ENCODE data around the gene PTPN11. TPM values are rescaled to one million over a fixed set of nuclear protein-coding genes. Genes with fewer than 3 reads are reported as not detected.
A peak's percentile ranks its signal among the peaks of the same experiment; 100 is the strongest.
"Not testable (repeated sequence)": the region's sequence is repeated elsewhere in the genome, so short reads cannot be mapped to it uniquely, and the experiment has no call there.

The PTPN11 gene
- total RNA-seq = 79.1 TPM

DNA sequence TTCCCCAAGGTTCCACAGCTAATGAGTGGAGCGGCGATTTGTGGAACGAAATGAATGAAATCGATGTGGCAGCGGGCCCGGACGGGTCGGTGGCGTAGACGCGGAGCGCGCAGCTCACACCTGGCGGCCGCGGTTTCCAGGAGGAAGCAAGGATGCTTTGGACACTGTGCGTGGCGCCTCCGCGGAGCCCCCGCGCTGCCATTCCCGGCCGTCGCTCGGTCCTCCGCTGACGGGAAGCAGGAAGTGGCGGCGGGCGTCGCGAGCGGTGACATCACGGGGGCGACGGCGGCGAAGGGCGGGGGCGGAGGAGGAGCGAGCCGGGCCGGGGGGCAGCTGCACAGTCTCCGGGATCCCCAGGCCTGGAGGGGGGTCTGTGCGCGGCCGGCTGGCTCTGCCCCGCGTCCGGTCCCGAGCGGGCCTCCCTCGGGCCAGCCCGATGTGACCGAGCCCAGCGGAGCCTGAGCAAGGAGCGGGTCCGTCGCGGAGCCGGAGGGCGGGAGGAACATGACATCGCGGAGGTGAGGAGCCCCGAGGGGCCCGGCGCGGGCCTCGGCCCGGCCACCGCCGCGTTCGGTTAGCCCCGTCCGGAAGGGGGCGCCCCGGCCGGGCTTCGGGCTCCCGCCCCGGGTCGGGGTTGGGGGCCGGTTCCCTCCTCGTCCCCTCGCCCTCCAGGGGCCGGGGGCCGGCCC lies at the start of gene PTPN11:
Gene PTPN11 (plus strand): TSS at position 340 of the 689 bp plus-strand sequence. CDS start 165 bp downstream, at position 505.
- ATAC-seq = peak; percentile 78
- DNase-seq (ENCODE audit: low spot score) = peak; percentile 90

GRCh38 chr12:112370199-112370598 lies 48.5 kb upstream of the PTPN11 start:
- ATAC-seq = no peak

GRCh38 chr12:112370868-112371510 lies 47.8 kb upstream of the PTPN11 start:
- ATAC-seq = no peak

More at GRCh38 chr12:112370199-112370598, 48.5 kb upstream of the PTPN11 start:
- no peak for DNase-seq (ENCODE audit: low spot score)

DNA sequence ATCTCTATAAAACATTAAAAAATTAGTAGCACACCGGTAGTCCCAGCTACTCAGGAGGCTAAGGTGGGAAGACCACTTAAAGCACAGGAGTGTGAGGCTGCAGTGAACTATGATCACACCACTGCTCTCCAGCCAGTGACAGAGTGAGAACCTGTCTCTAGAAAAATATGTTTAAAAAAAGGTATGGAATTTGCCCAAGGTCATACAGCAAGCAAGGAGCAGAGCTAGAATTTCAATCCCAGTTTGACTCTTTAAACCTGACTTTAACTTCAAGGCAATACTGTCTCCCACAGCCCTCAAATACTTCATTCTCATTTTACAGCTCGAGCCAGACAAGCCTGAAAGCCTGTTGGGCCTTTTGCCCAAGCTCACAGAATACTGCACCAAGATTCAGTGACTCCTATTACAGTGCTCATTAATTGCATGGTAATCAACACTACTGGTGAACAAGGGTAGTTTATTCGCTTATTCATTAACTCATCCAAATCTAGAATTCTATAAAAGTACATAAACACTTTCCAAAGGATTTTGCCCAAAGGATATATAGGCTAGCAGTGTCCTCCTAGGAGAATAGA lies 44.5 kb upstream of the PTPN11 start:
- ATAC-seq (no peak), DNase-seq (ENCODE audit: low spot score) (no peak)

More at GRCh38 chr12:112370868-112371510, 47.8 kb upstream of the PTPN11 start:
- no peak for DNase-seq (ENCODE audit: low spot score)

- no peak for DNase-seq (ENCODE audit: low spot score)
Observed at GRCh38 chr12:112375105-112375504, 43.6 kb upstream of the PTPN11 start.

GRCh38 chr12:112380663-112381405 lies 37.9 kb upstream of the PTPN11 start:
- ATAC-seq (no peak), DNase-seq (ENCODE audit: low spot score) (peak; percentile 40)

More at GRCh38 chr12:112375105-112375504, 43.6 kb upstream of the PTPN11 start:
- ATAC-seq = no peak

DNA sequence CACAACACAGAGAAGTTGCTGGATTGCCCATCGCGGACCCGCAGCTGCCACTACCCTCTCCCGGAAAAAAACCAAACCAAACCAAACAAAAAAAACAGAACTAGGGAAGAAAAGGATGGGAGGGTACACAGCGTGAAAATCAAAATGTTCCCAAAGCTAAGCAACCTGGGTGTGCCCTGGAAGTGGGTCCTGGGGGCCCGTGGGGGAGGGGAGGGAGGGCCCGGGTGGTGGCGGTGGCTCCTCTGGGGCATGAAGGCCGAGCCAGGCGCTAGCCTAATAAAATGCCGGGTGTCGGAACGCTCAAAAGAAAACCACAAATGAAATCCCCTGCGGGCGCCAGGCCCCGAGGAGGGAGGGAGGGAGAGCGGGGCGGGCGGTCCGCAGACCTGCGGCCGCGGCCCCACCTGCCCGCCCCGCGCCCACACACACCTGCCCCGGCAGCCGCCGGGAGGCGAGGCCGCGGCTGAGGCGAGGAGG lies 37.3 kb upstream of the PTPN11 start:
- peak; percentile 53 for ATAC-seq
- DNase-seq (ENCODE audit: low spot score) = peak; percentile 50

DNA sequence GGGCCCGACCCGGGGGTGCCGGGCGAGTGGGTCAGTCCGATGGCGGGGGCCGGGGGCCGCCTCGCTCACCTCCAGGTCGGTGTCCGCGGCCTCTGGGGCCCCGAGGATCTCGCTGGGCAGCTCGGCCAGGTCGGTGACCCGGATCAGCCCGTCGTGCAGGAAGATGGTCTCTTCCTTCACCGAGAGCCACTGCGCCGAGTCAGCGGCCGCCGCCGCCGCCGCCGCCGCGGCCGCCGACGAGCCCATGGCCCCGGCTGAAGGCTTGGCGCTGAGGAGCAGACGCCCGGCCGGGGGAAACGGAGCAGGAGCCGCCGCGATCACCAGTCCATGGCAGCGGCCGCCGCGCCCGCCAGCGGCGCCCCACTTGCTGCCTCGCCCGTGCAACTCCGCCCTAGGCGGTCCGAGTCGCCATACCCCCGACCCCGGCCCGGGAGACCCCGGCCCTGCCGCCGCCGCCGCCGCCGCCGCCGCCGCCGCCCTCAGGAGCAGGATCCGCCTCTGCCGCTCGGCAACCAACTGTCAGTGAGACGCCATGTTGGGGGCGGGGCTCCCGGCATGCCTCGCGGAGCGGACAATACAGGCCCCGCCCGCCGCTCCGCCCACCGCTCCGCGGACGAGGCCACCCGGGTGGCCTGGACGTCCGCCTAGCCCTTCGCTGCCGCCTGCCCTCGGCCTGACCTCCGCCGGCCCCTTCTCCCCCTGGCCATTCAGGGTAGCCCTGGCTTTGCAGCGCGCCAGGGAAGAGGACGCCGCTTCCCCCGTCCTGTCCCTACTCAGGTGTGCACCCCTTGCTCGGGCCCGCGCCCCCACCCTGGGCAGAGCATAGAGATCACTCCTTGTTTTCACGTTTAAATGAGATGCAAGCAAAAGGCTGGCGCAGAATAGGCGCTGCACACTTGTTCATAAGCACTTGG lies 36.6 kb upstream of the PTPN11 start, which contains the start of gene HECTD4:
Gene HECTD4 (minus strand): TSS at position 549 of the 914 bp plus-strand sequence. CDS start 303 bp downstream, at position 246.
- DNase-seq (ENCODE audit: low spot score) (peak; percentile 97), ATAC-seq (peak; percentile 98)

- DNase-seq (ENCODE audit: low spot score) (peak; percentile 39), ATAC-seq (no peak)
Observed at GRCh38 chr12:112382866-112383265, 35.9 kb upstream of the PTPN11 start.

GRCh38 chr12:112386726-112387125 lies 32.0 kb upstream of the PTPN11 start:
- ATAC-seq (no peak), DNase-seq (ENCODE audit: low spot score) (peak; percentile 35)

DNA sequence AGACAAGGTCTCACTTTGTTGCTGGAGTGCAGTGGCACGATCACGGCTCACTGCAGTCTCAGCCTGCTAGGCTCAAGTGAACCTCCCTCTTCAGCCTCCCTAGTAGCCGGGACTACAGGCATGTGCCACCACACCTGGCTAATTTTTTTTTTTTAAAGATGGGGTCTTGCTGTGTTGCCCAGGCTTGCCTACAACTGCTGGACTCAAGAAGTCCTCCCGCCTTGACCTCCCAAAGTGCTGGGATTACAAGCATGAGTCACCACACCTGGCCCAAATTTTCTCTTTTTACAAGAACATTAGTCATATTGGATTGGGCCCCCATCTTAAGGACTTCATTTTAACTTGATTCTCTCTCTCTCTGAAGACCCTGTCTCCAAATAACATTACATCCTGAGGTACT lies 29.5 kb upstream of the PTPN11 start:
- no peak for ATAC-seq
- DNase-seq (ENCODE audit: low spot score) = peak; percentile 8

GRCh38 chr12:112389922-112390654 lies 28.7 kb upstream of the PTPN11 start:
- DNase-seq (ENCODE audit: low spot score); ATAC-seq: not testable (repeated sequence)

GRCh38 chr12:112393328-112393727 lies 25.4 kb upstream of the PTPN11 start:
- no peak for ATAC-seq

GRCh38 chr12:112401054-112401453 lies 17.7 kb upstream of the PTPN11 start:
- DNase-seq (ENCODE audit: low spot score) (no peak), ATAC-seq (no peak)

More at GRCh38 chr12:112393328-112393727, 25.4 kb upstream of the PTPN11 start:
- DNase-seq (ENCODE audit: low spot score) = no peak

- ATAC-seq (no peak), DNase-seq (ENCODE audit: low spot score) (no peak)
Observed at GRCh38 chr12:112401903-112402498, 16.7 kb upstream of the PTPN11 start.

DNA sequence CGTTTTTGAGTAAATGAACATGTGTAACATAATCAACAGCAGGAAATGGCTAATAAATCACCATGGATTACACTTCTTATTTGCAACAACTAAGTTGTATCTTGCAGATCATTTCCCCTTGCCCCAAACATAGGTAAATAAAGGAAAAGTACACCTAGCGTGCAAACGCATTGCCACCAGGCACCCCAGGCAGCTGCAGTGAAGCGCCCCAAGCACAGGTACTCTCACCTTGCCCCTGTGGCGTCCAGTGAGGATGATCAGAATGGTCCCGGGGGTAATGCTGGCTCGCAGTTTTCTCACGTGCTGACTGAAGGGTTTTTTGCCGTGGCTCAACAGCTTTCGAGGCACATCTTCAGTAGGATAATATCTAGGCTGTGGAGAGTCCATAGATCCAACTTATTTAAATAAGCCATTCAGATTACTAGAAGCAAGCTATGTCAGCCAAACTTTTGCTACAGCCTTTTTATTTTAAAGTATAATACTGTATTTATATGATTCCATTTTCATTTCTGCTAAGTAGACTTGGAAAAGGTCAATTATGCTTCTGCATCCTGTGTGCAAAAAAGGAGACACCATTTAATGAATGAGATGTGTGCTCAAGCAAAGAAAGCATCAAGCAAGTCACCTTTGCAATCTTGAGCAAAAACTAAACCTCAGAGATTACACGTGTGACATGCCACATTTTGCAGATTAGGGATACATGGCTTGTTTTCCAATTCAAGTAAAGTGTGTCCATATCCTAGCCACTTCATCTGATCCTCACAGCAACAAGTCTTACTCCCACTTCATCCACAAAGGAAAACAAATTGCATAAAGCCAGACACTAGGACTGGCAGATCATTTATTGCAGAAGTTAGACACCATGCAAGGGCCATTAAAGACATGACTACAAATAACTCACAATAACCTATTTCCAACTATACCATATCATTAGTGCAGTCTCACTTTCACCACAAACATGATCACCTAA lies 11.9 kb upstream of the PTPN11 start:
- no peak for ATAC-seq
- DNase-seq (ENCODE audit: low spot score) = no peak

- not testable (repeated sequence) for DNase-seq (ENCODE audit: low spot score); ATAC-seq
Observed at GRCh38 chr12:112407683-112408082, 11.1 kb upstream of the PTPN11 start.
